Erythroblast (primary cell): Measurements from ENCODE around the gene TNFAIP8L3.

Experiments
- DNase-seq, 2 experiments: peaks; one replicate each; lab custom pipeline; 2025; lab: John Stamatoyannopoulos, UW
- GATA1 ChIP-seq: IDR thresholded peaks from 2 replicates; pipeline ENCODE4 v1.6.1; 2011; ENCODE audit warnings: low read depth, mild to moderate bottlenecking, control low read depth, low read length, moderate library complexity
- POLR2A ChIP-seq: IDR thresholded peaks from 2 replicates; pipeline ENCODE4 v1.6.1; 2011; ENCODE audit warnings: mild to moderate bottlenecking, low read length

TNFAIP8L3 gene

GRCh38 chr15:51090753-51091152 is 4.0 kb downstream of the TNFAIP8L3 start:
- DNase-seq, result no peak
- TF ChIP-seq POLR2A (no peak), GATA1 (no peak)

- no peak for DNase-seq
- TF ChIP-seq POLR2A (no peak), GATA1 (no peak)
Observed at GRCh38 chr15:51089699-51090453, 4.8 kb downstream of the TNFAIP8L3 start.

GRCh38 chr15:51089041-51089440 is 5.7 kb downstream of the TNFAIP8L3 start:
- DNase-seq, result no peak
- TF ChIP-seq POLR2A (no peak), GATA1 (no peak)

GRCh38 chr15:51088585-51088984 is 6.1 kb downstream of the TNFAIP8L3 start:
- TF ChIP-seq POLR2A (no peak), GATA1 (no peak)
- DNase-seq, result no peak

- TF ChIP-seq GATA1 (no peak), POLR2A (no peak)
- DNase-seq, result no peak
Observed at GRCh38 chr15:51087513-51087912, 7.2 kb downstream of the TNFAIP8L3 start.

- TF ChIP-seq GATA1 (no peak), POLR2A (no peak)
- DNase-seq, result no peak
Observed at GRCh38 chr15:51086409-51086808, 8.3 kb downstream of the TNFAIP8L3 start.

GRCh38 chr15:51085764-51086163 is 8.9 kb downstream of the TNFAIP8L3 start:
- DNase-seq, result no peak
- TF ChIP-seq POLR2A, result no peak
- no peak for TF ChIP-seq GATA1

GRCh38 chr15:51083641-51084166 is 11.0 kb downstream of the TNFAIP8L3 start:
- no peak for TF ChIP-seq GATA1
- no peak for DNase-seq

- DNase-seq, result no peak
- no peak for TF ChIP-seq GATA1
- no peak for TF ChIP-seq POLR2A
Observed at GRCh38 chr15:51082246-51082645, 12.5 kb downstream of the TNFAIP8L3 start.

GRCh38 chr15:51080286-51080685 is 14.4 kb downstream of the TNFAIP8L3 start:
- TF ChIP-seq GATA1 (no peak), POLR2A (no peak)
- no peak for DNase-seq

- TF ChIP-seq GATA1, result no peak
- no peak for TF ChIP-seq POLR2A
- DNase-seq, result no peak
Observed at GRCh38 chr15:51079226-51079625, 15.5 kb downstream of the TNFAIP8L3 start.

GRCh38 chr15:51077221-51078153 is 17.2 kb downstream of the TNFAIP8L3 start:
- TF ChIP-seq POLR2A (peak; percentile 72), GATA1 (no peak)
- peak; percentile 90 for DNase-seq

GRCh38 chr15:51076524-51077220 is 18.0 kb downstream of the TNFAIP8L3 start:
- DNase-seq, result no peak
- no peak for TF ChIP-seq GATA1
- no peak for TF ChIP-seq POLR2A
